OCI-LY7 (cell line): Measurements from ENCODE around the gene KLC1. TPM values are rescaled to one million over a fixed set of nuclear protein-coding genes. Genes with fewer than 3 reads are reported as not detected.

Experiments
- BruUV-seq: library from RNA; stranded (reverse); fragments of 400-500 nt; replicated peaks from 2 replicates; lab custom pipeline; 2021; lab: Mats Ljungman, UMichigan
- CTCF ChIA-PET: fragments of 300-600 bp; sonication (Branson Sonifier 250); formaldehyde crosslinking; loops from one replicate; lab custom pipeline; 2022; ENCODE audit warnings: antibody characterized with exemption; ENCODE audit not compliant: unreplicated experiment; lab: Charles Lee
- POLR2A ChIA-PET: fragments of 300-600 bp; sonication (Branson Sonifier 250); formaldehyde crosslinking; loops from one replicate; lab custom pipeline; 2022; ENCODE audit warnings: antibody characterized with exemption; lab: Charles Lee
- DNase-seq: peaks from one replicate; pipeline ENCODE4 v3.0.0-alpha.2; 2015; ENCODE audit warnings: low spot score
- H2AFZ ChIP-seq: fragments of 200-600 bp; sonication (generic), shearing (Covaris generic); 2 replicates; pipeline ENCODE4 v1.6.1; 2014; ENCODE audit warnings: mild to moderate bottlenecking, antibody characterized with exemption, low read length, moderate library complexity
- H3K27ac ChIP-seq: fragments of 200-600 bp; sonication (generic); 2 replicates; pipeline ENCODE4 v1.5.1; 2014; ENCODE audit warnings: mixed run types, low read depth, mild to moderate bottlenecking, moderate library complexity, low read length, inconsistent platforms; ENCODE audit not compliant: poor library complexity, severe bottlenecking
- H3K36me3 ChIP-seq: fragments of 200-600 bp; sonication (generic); 2 replicates; pipeline ENCODE4 v1.6.1; 2014; ENCODE audit warnings: mild to moderate bottlenecking, antibody characterized with exemption, low read length, moderate library complexity, mixed read lengths; ENCODE audit not compliant: insufficient read depth
- H3K4me1 ChIP-seq: fragments of 200-600 bp; sonication (generic); 2 replicates; pipeline ENCODE4 v1.5.1; 2014; ENCODE audit warnings: mild to moderate bottlenecking, low read length; ENCODE audit not compliant: insufficient read depth, poor library complexity, severe bottlenecking
- H3K4me2 ChIP-seq: fragments of 200-600 bp; sonication (generic); 2 replicates; pipeline ENCODE4 v1.6.1; 2014; ENCODE audit warnings: mild to moderate bottlenecking, low read length
- H3K4me3 ChIP-seq: fragments of 200-600 bp; sonication (generic); 2 replicates; pipeline ENCODE4 v1.5.1; 2014; ENCODE audit warnings: mild to moderate bottlenecking, low read depth, low read length; ENCODE audit not compliant: poor library complexity, severe bottlenecking
- H3K79me2 ChIP-seq: fragments of 200-600 bp; sonication (generic); 2 replicates; pipeline ENCODE4 v1.6.1; 2016; ENCODE audit warnings: low read depth, mild to moderate bottlenecking, low read length, moderate library complexity, mixed read lengths; ENCODE audit not compliant: insufficient read depth
- H3K9me2 ChIP-seq: fragments of 200-600 bp; sonication (generic); 2 replicates; pipeline ENCODE4 v1.6.1; 2016; ENCODE audit warnings: mild to moderate bottlenecking, low read length, mixed read lengths; ENCODE audit not compliant: insufficient read depth
- H3K9me3 ChIP-seq: fragments of 200-600 bp; sonication (generic); 2 replicates; pipeline ENCODE4 v1.6.1; 2014; ENCODE audit warnings: mild to moderate bottlenecking, mixed run types, low read length, mixed read lengths
- H4K20me1 ChIP-seq: fragments of 200-600 bp; sonication (generic); 2 replicates; pipeline ENCODE4 v1.6.1; 2014; ENCODE audit warnings: mild to moderate bottlenecking, antibody characterized with exemption, low read length, moderate library complexity, mixed read lengths; ENCODE audit not compliant: insufficient read depth
- CTCF ChIP-seq: fragments of 200-600 bp; sonication (generic); conservative IDR thresholded peaks from 2 replicates; pipeline ENCODE4 v1.5.1; 2014; ENCODE audit warnings: mild to moderate bottlenecking, antibody characterized with exemption, low read length, moderate library complexity, mixed read lengths
- EZH2phosphoT487 ChIP-seq: fragments of 200-600 bp; sonication (generic); IDR thresholded peaks from 2 replicates; pipeline ENCODE4 v1.6.1; 2018; ENCODE audit warnings: low read depth, borderline replicate concordance, mild to moderate bottlenecking, mixed run types, antibody characterized with exemption, low read length, moderate library complexity, mixed read lengths
- intact Hi-C: fragments of 100-400 bp; cut with micrococcal nuclease; formaldehyde crosslinking; loops from one replicate; pipeline ENCODE4 v1.10.0; 2022; ENCODE audit not compliant: unreplicated experiment
- total RNA-seq, 2 experiments: library from RNA; depleted of rRNA in 1 of 2; stranded (reverse); fragments of >200 nt in 1 of 2; shearing (Covaris generic) in 1 of 2; gene quantifications; 2 replicates each; pipeline ENCODE4 v1.2.3, GENCODE V29; 2014 to 2022

KLC1 gene
- total RNA-seq, 2 experiments from 2014 or later = 147 to 157 TPM

DNA sequence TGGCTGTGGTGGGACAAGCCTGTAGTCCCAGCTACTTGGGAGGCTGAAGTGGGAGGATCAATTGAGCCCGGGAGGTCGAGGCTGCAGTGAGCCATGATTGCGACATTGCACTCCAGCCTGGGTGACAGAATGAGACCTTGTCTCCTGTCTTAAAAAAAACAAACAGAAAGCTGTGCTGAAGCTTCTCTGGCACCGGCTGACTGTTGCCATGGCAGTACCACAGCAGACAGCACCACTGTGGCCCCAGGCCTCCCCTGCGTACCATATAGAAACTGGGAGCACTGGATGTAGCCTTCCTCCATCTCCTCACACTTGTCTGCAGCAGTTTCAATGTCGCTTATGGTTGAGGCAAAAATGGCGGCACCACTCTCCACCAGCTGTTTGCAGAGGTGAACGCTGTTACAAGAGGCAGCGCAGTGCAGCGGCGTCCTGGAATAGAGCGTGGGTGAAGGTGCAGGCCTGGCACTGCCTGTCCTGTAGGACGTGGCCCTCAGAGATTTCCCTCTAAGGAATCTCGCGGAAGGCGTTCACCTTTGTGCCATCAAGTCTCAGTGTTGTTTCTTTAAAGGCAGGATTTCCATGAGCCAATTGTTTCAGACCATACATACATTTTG, 108.5 kb downstream of the KLC1 start:
- POLR2A ChIA-PET = no interaction called here
- no peaks in the 10 kb centered on the region for H3K9me2 ChIP-seq
- no peak overlapping the region for H3K4me3 ChIP-seq
- TF ChIP-seq EZH2phosphoT487 = no peak
- TF ChIP-seq CTCF = no peak
- no peak overlapping the region for H3K27ac ChIP-seq
- CTCF ChIA-PET = no interaction called here
- H3K9me3 ChIP-seq = no peaks in the 10 kb centered on the region
- no peaks in the 10 kb centered on the region for H4K20me1 ChIP-seq
- no TSS peak for BruUV-seq
- DNase-seq = no peak
- no peaks in the 10 kb centered on the region for H3K79me2 ChIP-seq
- peaks cover 14% of the 10 kb centered on the region for H3K36me3 ChIP-seq
- no peak overlapping the region for H2AFZ ChIP-seq
- intact Hi-C loops = no loop called here
- H3K4me2 ChIP-seq = no peak overlapping the region
- no peaks in the 10 kb centered on the region for H3K4me1 ChIP-seq

GRCh38 chr14:103738166-103738565, 109.2 kb downstream of the KLC1 start:
- ChIA-PET CTCF (no interaction called here), POLR2A (interaction anchor here (0.6 kb wide), 1 partner anchor 28 kb away, joined by 3 read pairs; no protein-coding TSS in a partner anchor)
- no peaks in the 10 kb centered on the region for H4K20me1 ChIP-seq
- no peak overlapping the region for H3K27ac ChIP-seq
- H3K9me2 ChIP-seq = no peaks in the 10 kb centered on the region
- no peaks in the 10 kb centered on the region for H3K4me1 ChIP-seq
- H3K4me3 ChIP-seq = no peak overlapping the region
- TF ChIP-seq EZH2phosphoT487 = no peak
- no peak for TF ChIP-seq CTCF
- DNase-seq = no peak
- intact Hi-C loops = no loop called here
- BruUV-seq = no TSS peak
- H3K4me2 ChIP-seq = no peak overlapping the region
- H3K9me3 ChIP-seq = no peaks in the 10 kb centered on the region
- no peaks in the 10 kb centered on the region for H3K79me2 ChIP-seq
- H3K36me3 ChIP-seq = peaks cover 8% of the 10 kb centered on the region
- H2AFZ ChIP-seq = no peak overlapping the region

GRCh38 chr14:103738701-103739451, 109.9 kb downstream of the KLC1 start:
- Histone ChIP-seq H4K20me1 (no peaks in the 10 kb centered on the region), H3K9me3 (no peaks in the 10 kb centered on the region), H3K4me2 (no peak overlapping the region), H3K79me2 (no peaks in the 10 kb centered on the region), H3K36me3 (peaks cover under 1% of the 10 kb centered on the region; the same call in 1 of the 2 replicates), H3K4me1 (peaks cover 6% of the 10 kb centered on the region), H3K27ac (no peak overlapping the region), H3K9me2 (no peaks in the 10 kb centered on the region), H3K4me3 (no peak overlapping the region), H2AFZ (no peak overlapping the region)
- intact Hi-C loops = no loop called here
- BruUV-seq = no TSS peak
- CTCF ChIA-PET = no interaction called here
- no peak for DNase-seq
- POLR2A ChIA-PET = no interaction called here
- TF ChIP-seq EZH2phosphoT487 (no peak), CTCF (no peak)
